NCI-H2227 treated with DMSO at 0.1 percent for 48 hours (cell line): Measurements from ENCODE around the gene PHOSPHO2.

Source experiments
- DNase-seq: peaks from one replicate; lab custom pipeline; 2025; lab: John Stamatoyannopoulos, UW

Gene PHOSPHO2

GRCh38 chr2:169716938-169717690 is 22.8 kb downstream of the PHOSPHO2 start:
- peak; percentile 29 for DNase-seq

- no peak for DNase-seq
Observed at GRCh38 chr2:169717691-169718063, 23.4 kb downstream of the PHOSPHO2 start.

GRCh38 chr2:169718930-169719504 is 24.7 kb downstream of the PHOSPHO2 start:
- no peak for DNase-seq

- no peak for DNase-seq
Observed at GRCh38 chr2:169721016-169721415, 26.7 kb downstream of the PHOSPHO2 start.

- DNase-seq, result no peak
Observed at GRCh38 chr2:169727065-169727464, 32.8 kb downstream of the PHOSPHO2 start.

- DNase-seq, result no peak
Observed at GRCh38 chr2:169729274-169729605, 35.0 kb downstream of the PHOSPHO2 start.

- no peak for DNase-seq
Observed at GRCh38 chr2:169732075-169732474, 37.8 kb downstream of the PHOSPHO2 start.

GRCh38 chr2:169732583-169733358 is 38.5 kb downstream of the PHOSPHO2 start:
- DNase-seq, result no peak

GRCh38 chr2:169734169-169734847 is 40.0 kb downstream of the PHOSPHO2 start:
- DNase-seq, result peak; percentile 61

GRCh38 chr2:169735623-169736022 is 41.4 kb downstream of the PHOSPHO2 start:
- DNase-seq, result no peak

- DNase-seq, result no peak
Observed at GRCh38 chr2:169736902-169737301, 42.6 kb downstream of the PHOSPHO2 start.

GRCh38 chr2:169738566-169739229 is 44.4 kb downstream of the PHOSPHO2 start:
- DNase-seq, result no peak

- no peak for DNase-seq
Observed at GRCh38 chr2:169739351-169739750, 45.1 kb downstream of the PHOSPHO2 start.

GRCh38 chr2:169743549-169743948 is 49.3 kb downstream of the PHOSPHO2 start:
- DNase-seq, result no peak

GRCh38 chr2:169746240-169746639 is 52.0 kb downstream of the PHOSPHO2 start:
- no peak for DNase-seq

- no peak for DNase-seq
Observed at GRCh38 chr2:169748319-169748718, 54.0 kb downstream of the PHOSPHO2 start.
